PC-9 (cell line): ENCODE measurements around the gene OR2V1.

Experiments used
- CTCF ChIP-seq: fragments of 200-600 bp; sonication (generic); conservative IDR thresholded peaks from 2 replicates; pipeline ENCODE4 v1.6.1; 2017; ENCODE audit warnings: mixed run types, antibody characterized with exemption, mild to moderate bottlenecking, moderate library complexity
- EZH2 ChIP-seq: fragments of 200-600 bp; sonication (generic); IDR thresholded peaks from 2 replicates; pipeline ENCODE4 v1.8.0; 2017; ENCODE audit warnings: antibody characterized with exemption, low read depth

GRCh38 chr5:181084621-181085195 is 46.3 kb downstream of the OR2V1 start:
- TF ChIP-seq CTCF (no peak), EZH2 (no peak)
